ENCODE measurements around the gene RUVBL2.

The RUVBL2 gene

DNA sequence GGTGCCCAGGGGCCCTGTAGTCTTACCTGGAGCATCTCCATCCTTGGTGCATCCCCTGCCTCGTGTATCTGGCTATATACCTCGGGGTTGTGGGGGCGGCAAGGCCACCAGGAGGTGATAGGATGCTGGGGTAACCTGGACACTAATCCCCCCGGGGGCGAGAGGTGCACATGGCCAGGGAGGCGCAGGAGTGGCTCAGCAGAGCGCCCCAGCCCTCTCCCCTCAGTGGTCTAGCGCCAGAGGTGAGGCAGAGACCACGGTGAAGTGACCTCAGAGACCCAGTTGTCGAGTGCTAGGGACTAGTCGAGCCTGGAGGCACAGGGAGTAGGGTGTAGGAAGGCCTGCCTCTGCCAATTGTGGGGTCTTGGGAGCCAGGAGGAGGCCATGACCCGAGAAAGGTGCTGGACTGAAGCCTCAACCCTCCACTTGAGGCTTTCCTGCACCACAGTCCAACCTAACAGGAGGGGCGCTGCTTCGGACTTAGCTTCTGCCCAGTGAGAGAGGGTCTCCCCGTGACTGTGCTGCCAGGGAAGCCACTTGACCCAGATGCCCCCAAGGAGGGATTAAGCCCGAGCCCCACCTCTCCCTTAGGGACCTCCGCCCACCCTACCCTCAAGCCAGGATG is 23.5 kb downstream of the RUVBL2 start, which contains the start of gene LHB (continued):
- TF ChIP-seq, protein P1, sequence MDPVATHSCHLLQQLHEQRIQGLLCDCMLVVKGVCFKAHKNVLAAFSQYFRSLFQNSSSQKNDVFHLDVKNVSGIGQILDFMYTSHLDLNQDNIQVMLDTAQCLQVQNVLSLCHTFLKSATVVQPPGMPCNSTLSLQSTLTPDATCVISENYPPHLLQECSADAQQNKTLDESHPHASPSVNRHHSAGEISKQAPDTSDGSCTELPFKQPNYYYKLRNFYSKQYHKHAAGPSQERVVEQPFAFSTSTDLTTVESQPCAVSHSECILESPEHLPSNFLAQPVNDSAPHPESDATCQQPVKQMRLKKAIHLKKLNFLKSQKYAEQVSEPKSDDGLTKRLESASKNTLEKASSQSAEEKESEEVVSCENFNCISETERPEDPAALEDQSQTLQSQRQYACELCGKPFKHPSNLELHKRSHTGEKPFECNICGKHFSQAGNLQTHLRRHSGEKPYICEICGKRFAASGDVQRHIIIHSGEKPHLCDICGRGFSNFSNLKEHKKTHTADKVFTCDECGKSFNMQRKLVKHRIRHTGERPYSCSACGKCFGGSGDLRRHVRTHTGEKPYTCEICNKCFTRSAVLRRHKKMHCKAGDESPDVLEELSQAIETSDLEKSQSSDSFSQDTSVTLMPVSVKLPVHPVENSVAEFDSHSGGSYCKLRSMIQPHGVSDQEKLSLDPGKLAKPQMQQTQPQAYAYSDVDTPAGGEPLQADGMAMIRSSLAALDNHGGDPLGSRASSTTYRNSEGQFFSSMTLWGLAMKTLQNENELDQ (tag by site-specific recombination; IDR thresholded peaks at IDR 0.05; ENCODE audit: low read depth) = no peak
- TF ChIP-seq YY1 (tag by site-specific recombination; IDR thresholded peaks at IDR 0.05) = no peak
- TF ChIP-seq KLF10 (tag by site-specific recombination; IDR thresholded peaks at IDR 0.05) = no peak
- TF ChIP-seq, protein P2, sequence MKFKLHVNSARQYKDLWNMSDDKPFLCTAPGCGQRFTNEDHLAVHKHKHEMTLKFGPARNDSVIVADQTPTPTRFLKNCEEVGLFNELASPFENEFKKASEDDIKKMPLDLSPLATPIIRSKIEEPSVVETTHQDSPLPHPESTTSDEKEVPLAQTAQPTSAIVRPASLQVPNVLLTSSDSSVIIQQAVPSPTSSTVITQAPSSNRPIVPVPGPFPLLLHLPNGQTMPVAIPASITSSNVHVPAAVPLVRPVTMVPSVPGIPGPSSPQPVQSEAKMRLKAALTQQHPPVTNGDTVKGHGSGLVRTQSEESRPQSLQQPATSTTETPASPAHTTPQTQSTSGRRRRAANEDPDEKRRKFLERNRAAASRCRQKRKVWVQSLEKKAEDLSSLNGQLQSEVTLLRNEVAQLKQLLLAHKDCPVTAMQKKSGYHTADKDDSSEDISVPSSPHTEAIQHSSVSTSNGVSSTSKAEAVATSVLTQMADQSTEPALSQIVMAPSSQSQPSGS (tag by site-specific recombination; IDR thresholded peaks at IDR 0.05; ENCODE audit: low read depth) = no peak
- TF ChIP-seq ZNF157 (tag by site-specific recombination; IDR thresholded peaks at IDR 0.05) = no peak
- no peak for TF ChIP-seq ZNF639 (tag by site-specific recombination; IDR thresholded peaks at IDR 0.05)
- TF ChIP-seq INSM2 (tag by site-specific recombination; IDR thresholded peaks at IDR 0.05) = no peak
- TF ChIP-seq SP3 (tag by site-specific recombination; IDR thresholded peaks at IDR 0.05) = no peak

- ChIA-PET CTCF (interaction anchor here (0.6 to 3.1 kb wide), 12 partner anchors 9 to 229 kb away, joined by 3 to 26 read pairs (median 4); partner anchors contain the start of gene CGB2), POLR2A (interaction anchor here (0.6 to 1.6 kb wide), 3 partner anchors 24 to 1583 kb away, joined by 5 to 8 read pairs (median 7); partner anchors contain the start of genes GYS1 and RUVBL2)
- H3K27ac ChIP-seq (ENCODE audit: extremely low read depth, low read depth, low read length) = no peak overlapping the region; the same call in 1 of the 2 replicates
- peaks cover 8 to 32% of the 10 kb centered on the region in 2 experiments; a peak in 2 of 3 replicates for H3K36me3 ChIP-seq (ENCODE audit: control insufficient read depth in 2 of 2, insufficient read depth in 1 of 2, low read length in 2 of 2)
- peak overlapping the region; percentile 24 for H3K4me3 ChIP-seq (ENCODE audit: low read depth, low read length)
- peaks cover 8% of the 10 kb centered on the region for H3K4me1 ChIP-seq (ENCODE audit: control insufficient read depth, insufficient read depth, low read length)
- H3K9me3 ChIP-seq (ENCODE audit: control insufficient read depth, insufficient read depth, low read depth, low read length) = no peaks in the 10 kb centered on the region
- TF ChIP-seq ZNF639 (tag by site-specific recombination; IDR thresholded peaks at IDR 0.05) (no peak), ZNF10 (tag by site-specific recombination; IDR thresholded peaks at IDR 0.05) (no peak), ZEB2 (tag by site-specific recombination; IDR thresholded peaks at IDR 0.05) (no peak), PBX3 (CRISPR knock-in tag; IDR thresholded peaks at IDR 0.05) (no peak), ZNF48 (tag by site-specific recombination; IDR thresholded peaks at IDR 0.05) (no peak), PRDM2 (tag by site-specific recombination; IDR thresholded peaks at IDR 0.05; ENCODE audit: borderline replicate concordance) (no peak), ZFP41 (tag by site-specific recombination; IDR thresholded peaks at IDR 0.05; ENCODE audit: borderline replicate concordance) (no peak), SETDB1 (IDR thresholded peaks at IDR 0.05; ENCODE audit: insufficient read length, low read length) (no peak)
- TF ChIP-seq, protein P3, sequence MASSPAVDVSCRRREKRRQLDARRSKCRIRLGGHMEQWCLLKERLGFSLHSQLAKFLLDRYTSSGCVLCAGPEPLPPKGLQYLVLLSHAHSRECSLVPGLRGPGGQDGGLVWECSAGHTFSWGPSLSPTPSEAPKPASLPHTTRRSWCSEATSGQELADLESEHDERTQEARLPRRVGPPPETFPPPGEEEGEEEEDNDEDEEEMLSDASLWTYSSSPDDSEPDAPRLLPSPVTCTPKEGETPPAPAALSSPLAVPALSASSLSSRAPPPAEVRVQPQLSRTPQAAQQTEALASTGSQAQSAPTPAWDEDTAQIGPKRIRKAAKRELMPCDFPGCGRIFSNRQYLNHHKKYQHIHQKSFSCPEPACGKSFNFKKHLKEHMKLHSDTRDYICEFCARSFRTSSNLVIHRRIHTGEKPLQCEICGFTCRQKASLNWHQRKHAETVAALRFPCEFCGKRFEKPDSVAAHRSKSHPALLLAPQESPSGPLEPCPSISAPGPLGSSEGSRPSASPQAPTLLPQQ (tag by site-specific recombination; IDR thresholded peaks at IDR 0.05) = peak; percentile 26; the same call in 1 of the 2 replicates
These were observed 24.1 kb downstream of the RUVBL2 start for GRCh38 chr19:49017666-49018351.
